Activated naive CD4-positive, alpha-beta T cell treated with anti-CD3 and anti-CD28 coated beads, Interleukin-2, amount 50 U/mL, for 24 hours (primary cell): ENCODE results near the gene MYCL.

Source experiments
- H3K27ac Mint-ChIP-seq: one replicate; pipeline ENCODE4 v1.8.0; 2021; ENCODE audit warnings: mild to moderate bottlenecking, mixed read lengths
- H3K27me3 Mint-ChIP-seq: one replicate; pipeline ENCODE4 v1.8.0; 2021; ENCODE audit warnings: mixed read lengths
- H3K36me3 Mint-ChIP-seq: one replicate; pipeline ENCODE4 v1.8.0; 2021; ENCODE audit warnings: mixed read lengths
- H3K4me1 Mint-ChIP-seq: one replicate; pipeline ENCODE4 v1.8.0; 2021; ENCODE audit warnings: mixed read lengths
- H3K4me3 Mint-ChIP-seq: one replicate; pipeline ENCODE4 v1.8.0; 2021; ENCODE audit warnings: mild to moderate bottlenecking, mixed read lengths
- H3K9me3 Mint-ChIP-seq: one replicate; pipeline ENCODE4 v1.8.0; 2021; ENCODE audit warnings: mixed read lengths

Gene MYCL

GRCh38 chr1:39899611-39900538 lies 1.8 kb downstream of the MYCL start:
- Mint-ChIP-seq H3K4me1 (no peaks in the 10 kb centered on the region), H3K27me3 (peaks cover 32% of the 10 kb centered on the region), H3K9me3 (no peaks in the 10 kb centered on the region), H3K27ac (no peak overlapping the region), H3K36me3 (no peaks in the 10 kb centered on the region), H3K4me3 (peak overlapping the region; percentile 40)

- no peaks in the 10 kb centered on the region for H3K9me3 Mint-ChIP-seq
- no peaks in the 10 kb centered on the region for H3K36me3 Mint-ChIP-seq
- H3K27ac Mint-ChIP-seq: no peak overlapping the region
- no peaks in the 10 kb centered on the region for H3K4me1 Mint-ChIP-seq
- H3K4me3 Mint-ChIP-seq: no peak overlapping the region
- H3K27me3 Mint-ChIP-seq: peaks cover 27% of the 10 kb centered on the region
Measured at GRCh38 chr1:39898648-39899603, 2.8 kb downstream of the MYCL start.

GRCh38 chr1:39898191-39898590 lies 3.5 kb downstream of the MYCL start:
- no peak overlapping the region for H3K27ac Mint-ChIP-seq
- peaks cover 31% of the 10 kb centered on the region for H3K27me3 Mint-ChIP-seq
- H3K36me3 Mint-ChIP-seq: no peaks in the 10 kb centered on the region
- H3K9me3 Mint-ChIP-seq: no peaks in the 10 kb centered on the region
- H3K4me1 Mint-ChIP-seq: no peaks in the 10 kb centered on the region
- no peak overlapping the region for H3K4me3 Mint-ChIP-seq

- H3K9me3 Mint-ChIP-seq: no peaks in the 10 kb centered on the region
- H3K27me3 Mint-ChIP-seq: peaks cover 28% of the 10 kb centered on the region
- H3K27ac Mint-ChIP-seq: no peak overlapping the region
- no peaks in the 10 kb centered on the region for H3K36me3 Mint-ChIP-seq
- no peak overlapping the region for H3K4me3 Mint-ChIP-seq
- no peaks in the 10 kb centered on the region for H3K4me1 Mint-ChIP-seq
Measured at GRCh38 chr1:39896909-39897685, 4.6 kb downstream of the MYCL start.

- H3K4me3 Mint-ChIP-seq: no peak overlapping the region
- H3K4me1 Mint-ChIP-seq: no peaks in the 10 kb centered on the region
- H3K27me3 Mint-ChIP-seq: peaks cover 31% of the 10 kb centered on the region
- H3K9me3 Mint-ChIP-seq: no peaks in the 10 kb centered on the region
- no peak overlapping the region for H3K27ac Mint-ChIP-seq
- H3K36me3 Mint-ChIP-seq: no peaks in the 10 kb centered on the region
Measured at GRCh38 chr1:39895731-39896480, 5.8 kb downstream of the MYCL start.

- Mint-ChIP-seq H3K4me3 (no peak overlapping the region), H3K9me3 (no peaks in the 10 kb centered on the region), H3K36me3 (no peaks in the 10 kb centered on the region), H3K27me3 (peaks cover 25% of the 10 kb centered on the region), H3K4me1 (no peaks in the 10 kb centered on the region), H3K27ac (no peak overlapping the region)
Measured at GRCh38 chr1:39894884-39895495, 6.7 kb downstream of the MYCL start.

- peaks cover 17% of the 10 kb centered on the region for H3K27me3 Mint-ChIP-seq
- H3K27ac Mint-ChIP-seq: no peak overlapping the region
- H3K9me3 Mint-ChIP-seq: no peaks in the 10 kb centered on the region
- no peaks in the 10 kb centered on the region for H3K4me1 Mint-ChIP-seq
- H3K4me3 Mint-ChIP-seq: no peak overlapping the region
- H3K36me3 Mint-ChIP-seq: no peaks in the 10 kb centered on the region
Measured at GRCh38 chr1:39892601-39893595, 8.8 kb downstream of the MYCL start.

- Mint-ChIP-seq H3K4me3 (no peak overlapping the region), H3K36me3 (no peaks in the 10 kb centered on the region), H3K27ac (no peak overlapping the region), H3K27me3 (peaks cover 15% of the 10 kb centered on the region), H3K9me3 (no peaks in the 10 kb centered on the region), H3K4me1 (no peaks in the 10 kb centered on the region)
Measured at GRCh38 chr1:39890880-39891279, 10.8 kb downstream of the MYCL start.

- H3K27ac Mint-ChIP-seq: no peak overlapping the region
- no peaks in the 10 kb centered on the region for H3K9me3 Mint-ChIP-seq
- no peaks in the 10 kb centered on the region for H3K4me1 Mint-ChIP-seq
- H3K27me3 Mint-ChIP-seq: peaks cover 14% of the 10 kb centered on the region
- H3K36me3 Mint-ChIP-seq: no peaks in the 10 kb centered on the region
- no peak overlapping the region for H3K4me3 Mint-ChIP-seq
Measured at GRCh38 chr1:39890273-39890672, 11.4 kb downstream of the MYCL start.

GRCh38 chr1:39886757-39887231 lies 14.9 kb downstream of the MYCL start:
- no peaks in the 10 kb centered on the region for H3K9me3 Mint-ChIP-seq
- no peaks in the 10 kb centered on the region for H3K36me3 Mint-ChIP-seq
- peaks cover 11% of the 10 kb centered on the region for H3K4me1 Mint-ChIP-seq
- no peak overlapping the region for H3K27ac Mint-ChIP-seq
- H3K27me3 Mint-ChIP-seq: peaks cover under 1% of the 10 kb centered on the region
- H3K4me3 Mint-ChIP-seq: no peak overlapping the region

- Mint-ChIP-seq H3K27me3 (no peaks in the 10 kb centered on the region), H3K36me3 (peaks cover 5% of the 10 kb centered on the region), H3K4me1 (peaks cover 18% of the 10 kb centered on the region), H3K27ac (no peak overlapping the region), H3K4me3 (no peak overlapping the region), H3K9me3 (no peaks in the 10 kb centered on the region)
Measured at GRCh38 chr1:39885516-39885915, 16.2 kb downstream of the MYCL start.

- Mint-ChIP-seq H3K27ac (no peak overlapping the region), H3K4me3 (peak overlapping the region; percentile 95), H3K36me3 (peaks cover 6% of the 10 kb centered on the region), H3K27me3 (no peaks in the 10 kb centered on the region), H3K4me1 (peaks cover 42% of the 10 kb centered on the region), H3K9me3 (no peaks in the 10 kb centered on the region)
Measured at GRCh38 chr1:39882152-39882551, 19.6 kb downstream of the MYCL start.
